ENCODE results near the gene ANKS1A.

ANKS1A gene

GRCh38 chr6:34867484-34867883 lies 21.6 kb upstream of the ANKS1A start:
- H3K27me3 ChIP-seq (replicated peaks) = no peaks in the 10 kb centered on the region
- peaks cover 14% of the 10 kb centered on the region for H3K36me3 ChIP-seq (replicated peaks)
- H3K4me3 ChIP-seq (ENCODE audit: low read depth, low read length) = no peak overlapping the region
- no peak overlapping the region for H3K27ac ChIP-seq
- TF ChIP-seq, protein P1, sequence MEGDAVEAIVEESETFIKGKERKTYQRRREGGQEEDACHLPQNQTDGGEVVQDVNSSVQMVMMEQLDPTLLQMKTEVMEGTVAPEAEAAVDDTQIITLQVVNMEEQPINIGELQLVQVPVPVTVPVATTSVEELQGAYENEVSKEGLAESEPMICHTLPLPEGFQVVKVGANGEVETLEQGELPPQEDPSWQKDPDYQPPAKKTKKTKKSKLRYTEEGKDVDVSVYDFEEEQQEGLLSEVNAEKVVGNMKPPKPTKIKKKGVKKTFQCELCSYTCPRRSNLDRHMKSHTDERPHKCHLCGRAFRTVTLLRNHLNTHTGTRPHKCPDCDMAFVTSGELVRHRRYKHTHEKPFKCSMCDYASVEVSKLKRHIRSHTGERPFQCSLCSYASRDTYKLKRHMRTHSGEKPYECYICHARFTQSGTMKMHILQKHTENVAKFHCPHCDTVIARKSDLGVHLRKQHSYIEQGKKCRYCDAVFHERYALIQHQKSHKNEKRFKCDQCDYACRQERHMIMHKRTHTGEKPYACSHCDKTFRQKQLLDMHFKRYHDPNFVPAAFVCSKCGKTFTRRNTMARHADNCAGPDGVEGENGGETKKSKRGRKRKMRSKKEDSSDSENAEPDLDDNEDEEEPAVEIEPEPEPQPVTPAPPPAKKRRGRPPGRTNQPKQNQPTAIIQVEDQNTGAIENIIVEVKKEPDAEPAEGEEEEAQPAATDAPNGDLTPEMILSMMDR (IDR thresholded peaks at IDR 0.05; ENCODE audit: low read depth, low read length, missing control alignments) = peak; percentile 29
- in situ Hi-C loops (cut with HindIII; ENCODE audit: low pct_ligation_motif_present, low sequenced_read_pairs) = no loop called here
- DNase-seq = no peak

GRCh38 chr6:34871853-34872252 lies 17.2 kb upstream of the ANKS1A start:
- in situ Hi-C loops (cut with HindIII; ENCODE audit: low pct_ligation_motif_present, low sequenced_read_pairs) = no loop called here
- TF ChIP-seq, protein P1 (IDR thresholded peaks at IDR 0.05; ENCODE audit: low read depth, low read length, missing control alignments) = no peak
- H3K36me3 ChIP-seq (replicated peaks) = peaks cover 32% of the 10 kb centered on the region

GRCh38 chr6:34872332-34872731 lies 16.7 kb upstream of the ANKS1A start:
- TF ChIP-seq, protein P1 (IDR thresholded peaks at IDR 0.05; ENCODE audit: low read depth, low read length, missing control alignments) = no peak
- Histone ChIP-seq H3K27ac (no peak overlapping the region), H3K27me3 (replicated peaks) (no peaks in the 10 kb centered on the region), H3K36me3 (replicated peaks) (peaks cover 32% of the 10 kb centered on the region), H3K4me3 (ENCODE audit: low read depth, low read length) (no peak overlapping the region)
- no peak for DNase-seq
- in situ Hi-C loops (cut with HindIII; ENCODE audit: low pct_ligation_motif_present, low sequenced_read_pairs) = no loop called here

More at GRCh38 chr6:34871853-34872252, 17.2 kb upstream of the ANKS1A start:
- DNase-seq = no peak
- Histone ChIP-seq H3K4me3 (ENCODE audit: low read depth, low read length) (no peak overlapping the region), H3K27me3 (replicated peaks) (no peaks in the 10 kb centered on the region), H3K27ac (no peak overlapping the region)

DNA sequence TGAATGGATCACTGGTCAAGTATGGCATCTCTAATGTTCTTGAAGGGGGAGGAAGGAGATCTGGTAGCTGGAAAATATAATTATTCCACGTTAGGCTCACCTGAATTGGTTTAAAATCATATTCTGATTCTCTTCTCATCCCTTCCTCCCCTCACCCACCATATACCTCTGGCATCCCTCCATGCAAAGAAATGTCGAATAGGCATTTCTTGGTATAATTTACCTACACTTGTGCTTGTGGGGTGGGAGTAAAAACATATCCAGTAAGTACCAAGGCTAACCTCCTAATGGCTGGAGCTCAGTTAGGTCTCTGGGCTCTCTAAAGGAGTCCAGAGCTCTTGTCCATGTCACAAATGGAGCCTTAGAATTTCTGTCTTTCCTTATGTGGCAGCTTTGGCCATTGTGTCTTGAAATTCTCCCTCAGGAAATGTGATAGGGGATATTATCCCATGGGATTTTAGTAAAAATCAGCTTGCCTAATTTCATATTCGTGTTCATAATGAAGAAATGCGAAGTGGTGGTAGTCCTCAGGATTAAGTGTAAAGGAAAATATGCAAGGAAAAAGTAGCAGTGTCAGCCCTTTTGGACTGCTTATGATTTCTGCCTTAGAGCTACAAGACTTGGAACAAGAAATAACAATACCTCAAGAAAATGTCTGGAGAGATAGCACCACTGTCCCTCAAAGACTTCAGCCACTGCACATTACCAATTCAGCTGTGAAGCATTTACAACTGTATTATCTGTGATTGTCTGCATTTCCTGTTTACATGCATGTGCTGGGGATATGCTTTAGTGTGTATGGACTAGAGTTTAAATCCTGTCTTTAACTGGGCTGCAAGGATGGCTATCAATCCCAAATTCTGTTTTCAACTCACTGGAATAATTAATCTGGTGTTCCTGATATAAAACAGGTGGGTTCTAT lies 13.5 kb upstream of the ANKS1A start:
- in situ Hi-C loops (cut with HindIII; ENCODE audit: low pct_ligation_motif_present, low sequenced_read_pairs) = no loop called here
- H3K27ac ChIP-seq = no peak overlapping the region
- DNase-seq = no peak
- no peaks in the 10 kb centered on the region for H3K27me3 ChIP-seq (replicated peaks)
- TF ChIP-seq, protein P1 (IDR thresholded peaks at IDR 0.05; ENCODE audit: low read depth, low read length, missing control alignments) = no peak
- no peak overlapping the region for H3K4me3 ChIP-seq (ENCODE audit: low read depth, low read length)
- H3K36me3 ChIP-seq (replicated peaks) = peaks cover 56% of the 10 kb centered on the region

- TF ChIP-seq, protein P1 (IDR thresholded peaks at IDR 0.05; ENCODE audit: low read depth, low read length, missing control alignments) = no peak
- in situ Hi-C loops (cut with HindIII; ENCODE audit: low pct_ligation_motif_present, low sequenced_read_pairs) = no loop called here
- Histone ChIP-seq H3K27ac (no peak overlapping the region), H3K27me3 (replicated peaks) (no peaks in the 10 kb centered on the region), H3K36me3 (replicated peaks) (peaks cover 51% of the 10 kb centered on the region), H3K4me3 (ENCODE audit: low read depth, low read length) (no peak overlapping the region)
- no peak for DNase-seq
Measured at GRCh38 chr6:34876472-34876871, 12.6 kb upstream of the ANKS1A start.

All from brain microvascular endothelial cell (primary cell).